Measurements from ENCODE around the gene PROK2.

Gene PROK2

GRCh38 chr3:71784201-71784913 lies 591 bp downstream of the PROK2 start:
- no peak for DNase-seq (ENCODE audit: low read depth in 2 of 2)
- no peak for TF ChIP-seq CTCF (IDR thresholded peaks at IDR 0.05; ENCODE audit: low read depth, low read length)
- H3K4me3 ChIP-seq (replicated peaks in 1 of 2; ENCODE audit: low read depth in 2 of 2, low read length in 2 of 2), result no peak overlapping the region

GRCh38 chr3:71783152-71783551 lies 1.8 kb downstream of the PROK2 start:
- no peak for DNase-seq (ENCODE audit: low read depth in 2 of 2)
- H3K4me3 ChIP-seq (replicated peaks in 1 of 2; ENCODE audit: low read depth in 2 of 2, low read length in 2 of 2), result no peak overlapping the region
- no peak for TF ChIP-seq CTCF (IDR thresholded peaks at IDR 0.05; ENCODE audit: low read depth, low read length)

- DNase-seq (ENCODE audit: low read depth in 2 of 2), result no peak
- TF ChIP-seq CTCF (IDR thresholded peaks at IDR 0.05; ENCODE audit: low read depth, low read length), result no peak
Measured at GRCh38 chr3:71780430-71780829, 4.5 kb downstream of the PROK2 start.

GRCh38 chr3:71779674-71780377 lies 5.1 kb downstream of the PROK2 start:
- peak in 1 of 2 donors; percentile 2 for DNase-seq (ENCODE audit: low read depth in 2 of 2)
- no peak for TF ChIP-seq CTCF (IDR thresholded peaks at IDR 0.05; ENCODE audit: low read depth, low read length)
- H3K4me3 ChIP-seq (replicated peaks in 1 of 2; ENCODE audit: low read depth in 2 of 2, low read length in 2 of 2), result no peak overlapping the region

More at GRCh38 chr3:71780430-71780829, 4.5 kb downstream of the PROK2 start:
- no peak overlapping the region for H3K4me3 ChIP-seq (replicated peaks in 1 of 2; ENCODE audit: low read depth in 2 of 2, low read length in 2 of 2)

GRCh38 chr3:71778353-71778752 lies 6.6 kb downstream of the PROK2 start:
- no peak overlapping the region for H3K4me3 ChIP-seq (replicated peaks in 1 of 2; ENCODE audit: low read depth in 2 of 2, low read length in 2 of 2)
- no peak for DNase-seq (ENCODE audit: low read depth in 2 of 2)
- no peak for TF ChIP-seq CTCF (IDR thresholded peaks at IDR 0.05; ENCODE audit: low read depth, low read length)

GRCh38 chr3:71776538-71776937 lies 8.4 kb downstream of the PROK2 start:
- TF ChIP-seq CTCF (IDR thresholded peaks at IDR 0.05; ENCODE audit: low read depth, low read length), result no peak
- DNase-seq (ENCODE audit: low read depth in 2 of 2), result no peak
- no peak overlapping the region for H3K4me3 ChIP-seq (replicated peaks in 1 of 2; ENCODE audit: low read depth in 2 of 2, low read length in 2 of 2)
